ENCODE results near the gene EML4. TPM values are rescaled to one million over a fixed set of nuclear protein-coding genes. Genes with fewer than 3 reads are reported as not detected.

The EML4 gene
- total and polyA plus RNA-seq, 12 donors, result 29.9 to 64.0 (median 51.9) TPM

GRCh38 chr2:42319265-42319664 lies 150.1 kb downstream of the EML4 start:
- no peaks in the 10 kb centered on the region for H3K27me3 ChIP-seq
- TF ChIP-seq CTCF (IDR thresholded peaks at IDR 0.05), result no peak
- no peak for TF ChIP-seq POLR2A (IDR thresholded peaks at IDR 0.05)
- WGBS, 4 donors, result 87 to 95% (median 90%) methylated on average over 5 of the region's 5 CpGs
- intact Hi-C loops (cut with DNase I), result no loop called here
- no peak overlapping the region for H3K27ac ChIP-seq
- H3K4me1 ChIP-seq (replicated peaks in 1 of 2), result no peaks in the 10 kb centered on the region
- no peak overlapping the region for H3K4me3 ChIP-seq
- H3K36me3 ChIP-seq (replicated peaks in 1 of 2), result peaks cover 0 to 9% of the 10 kb centered on the region in 2 donors
- no peak for DNase-seq
- no peaks in the 10 kb centered on the region for H3K9me3 ChIP-seq (replicated peaks in 1 of 3)

GRCh38 chr2:42321452-42322064 lies 152.4 kb downstream of the EML4 start:
- Histone ChIP-seq H3K27ac (no peak overlapping the region), H3K4me1 (replicated peaks in 1 of 2) (no peaks in the 10 kb centered on the region), H3K27me3 (no peaks in the 10 kb centered on the region), H3K4me3 (no peak overlapping the region), H3K9me3 (replicated peaks in 1 of 3) (no peaks in the 10 kb centered on the region), H3K36me3 (replicated peaks in 1 of 2) (peaks cover 0 to 9% of the 10 kb centered on the region in 2 donors)
- 70 to 96% (median 87%) methylated on average over 2 of the region's 2 CpGs for WGBS, 4 donors
- TF ChIP-seq POLR2A (IDR thresholded peaks at IDR 0.05) (no peak), CTCF (IDR thresholded peaks at IDR 0.05) (no peak)
- no peak for DNase-seq
- intact Hi-C loops (cut with DNase I), result loop anchor here in 1 of 2 donors (10.0 kb wide), 1 partner anchor 227 kb away; no protein-coding TSS in a partner anchor

GRCh38 chr2:42324244-42324643 lies 155.1 kb downstream of the EML4 start:
- DNase-seq, result no peak
- Histone ChIP-seq H3K4me3 (no peak overlapping the region), H3K27me3 (no peaks in the 10 kb centered on the region), H3K4me1 (replicated peaks in 1 of 2) (no peaks in the 10 kb centered on the region), H3K27ac (no peak overlapping the region), H3K36me3 (replicated peaks in 1 of 2) (no peaks in the 10 kb centered on the region), H3K9me3 (replicated peaks in 1 of 3) (no peaks in the 10 kb centered on the region)
- TF ChIP-seq CTCF (IDR thresholded peaks at IDR 0.05) (no peak), POLR2A (IDR thresholded peaks at IDR 0.05) (no peak)
- intact Hi-C loops (cut with DNase I), result loop anchor here in 1 of 2 donors (10.0 kb wide), 1 partner anchor 229 kb away; no protein-coding TSS in a partner anchor
- 87 to 98% (median 98%) methylated on average over 3 to 4 of the region's 4 CpGs for WGBS, 4 donors

- Histone ChIP-seq H3K4me3 (no peak overlapping the region), H3K36me3 (replicated peaks in 1 of 2) (peaks cover 0 to 2% of the 10 kb centered on the region in 2 donors), H3K4me1 (replicated peaks in 1 of 2) (peaks cover 0 to 1% of the 10 kb centered on the region in 2 donors), H3K9me3 (replicated peaks in 1 of 3) (no peaks in the 10 kb centered on the region), H3K27ac (no peak overlapping the region), H3K27me3 (no peaks in the 10 kb centered on the region)
- WGBS, 4 donors, result 75 to 89% (median 81%) methylated on average over 2 of the region's 2 CpGs
- TF ChIP-seq CTCF (IDR thresholded peaks at IDR 0.05) (no peak), POLR2A (IDR thresholded peaks at IDR 0.05) (no peak)
- intact Hi-C loops (cut with DNase I), result loop anchor here (5.0 to 10.0 kb wide), 2 partner anchors 228 to 230 kb away; no protein-coding TSS in a partner anchor
- no peak for DNase-seq
Observed at GRCh38 chr2:42324949-42325348, 155.8 kb downstream of the EML4 start.

All from adrenal gland (tissue), 12 donors.